ENCODE data around the gene ZNF578. TPM values are rescaled to one million over a fixed set of nuclear protein-coding genes. Genes with fewer than 3 reads are reported as not detected.

Gene ZNF578
- total and polyA plus RNA-seq, 10 of the 15 experiments (the other 5 are each of a cell fraction or from before 2014, with no cell fraction given), result 0.10 to 0.43 (median 0.16) TPM; not detected in 4

GRCh38 chr19:52527134-52527955, 74.0 kb downstream of the ZNF578 start, which contains the start of gene ZNF808 (continued):
- TF ChIP-seq, protein P1, sequence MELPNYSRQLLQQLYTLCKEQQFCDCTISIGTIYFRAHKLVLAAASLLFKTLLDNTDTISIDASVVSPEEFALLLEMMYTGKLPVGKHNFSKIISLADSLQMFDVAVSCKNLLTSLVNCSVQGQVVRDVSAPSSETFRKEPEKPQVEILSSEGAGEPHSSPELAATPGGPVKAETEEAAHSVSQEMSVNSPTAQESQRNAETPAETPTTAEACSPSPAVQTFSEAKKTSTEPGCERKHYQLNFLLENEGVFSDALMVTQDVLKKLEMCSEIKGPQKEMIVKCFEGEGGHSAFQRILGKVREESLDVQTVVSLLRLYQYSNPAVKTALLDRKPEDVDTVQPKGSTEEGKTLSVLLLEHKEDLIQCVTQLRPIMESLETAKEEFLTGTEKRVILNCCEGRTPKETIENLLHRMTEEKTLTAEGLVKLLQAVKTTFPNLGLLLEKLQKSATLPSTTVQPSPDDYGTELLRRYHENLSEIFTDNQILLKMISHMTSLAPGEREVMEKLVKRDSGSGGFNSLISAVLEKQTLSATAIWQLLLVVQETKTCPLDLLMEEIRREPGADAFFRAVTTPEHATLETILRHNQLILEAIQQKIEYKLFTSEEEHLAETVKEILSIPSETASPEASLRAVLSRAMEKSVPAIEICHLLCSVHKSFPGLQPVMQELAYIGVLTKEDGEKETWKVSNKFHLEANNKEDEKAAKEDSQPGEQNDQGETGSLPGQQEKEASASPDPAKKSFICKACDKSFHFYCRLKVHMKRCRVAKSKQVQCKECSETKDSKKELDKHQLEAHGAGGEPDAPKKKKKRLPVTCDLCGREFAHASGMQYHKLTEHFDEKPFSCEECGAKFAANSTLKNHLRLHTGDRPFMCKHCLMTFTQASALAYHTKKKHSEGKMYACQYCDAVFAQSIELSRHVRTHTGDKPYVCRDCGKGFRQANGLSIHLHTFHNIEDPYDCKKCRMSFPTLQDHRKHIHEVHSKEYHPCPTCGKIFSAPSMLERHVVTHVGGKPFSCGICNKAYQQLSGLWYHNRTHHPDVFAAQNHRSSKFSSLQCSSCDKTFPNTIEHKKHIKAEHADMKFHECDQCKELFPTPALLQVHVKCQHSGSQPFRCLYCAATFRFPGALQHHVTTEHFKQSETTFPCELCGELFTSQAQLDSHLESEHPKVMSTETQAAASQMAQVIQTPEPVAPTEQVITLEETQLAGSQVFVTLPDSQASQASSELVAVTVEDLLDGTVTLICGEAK (IDR thresholded peaks at IDR 0.05; ENCODE audit: borderline replicate concordance), result peak; percentile 69; the same call in 1 of the 2 replicates
- TF ChIP-seq PML (IDR thresholded peaks at IDR 0.05; ENCODE audit: low read length) (no peak), EZH2 (IDR thresholded peaks at IDR 0.05; ENCODE audit: borderline replicate concordance, control insufficient read depth, low read depth, low read length) (no peak), EED (IDR thresholded peaks at IDR 0.05; ENCODE audit: low read depth) (peak; percentile 70; the same call in 1 of the 2 replicates), GATAD2B (conservative IDR thresholded peaks at IDR 0.05; ENCODE audit: low read depth) (peak; percentile 57; the same call in 1 of the 2 replicates), TCF12 (IDR thresholded peaks at IDR 0.05; ENCODE audit: low read depth, low read length) (peak; percentile 49; the same call in 1 of the 2 replicates), RCOR1 (conservative IDR thresholded peaks at IDR 0.05; ENCODE audit: low read depth, low read length) (no peak), SUZ12 (IDR thresholded peaks at IDR 0.05; ENCODE audit: unreplicated experiment) (no peak), SP1 (IDR thresholded peaks at IDR 0.05; ENCODE audit: low read depth, low read length) (peak; percentile 50), CBX3 (IDR thresholded peaks at IDR 0.05; ENCODE audit: borderline replicate concordance, low read depth) (no peak), NFYA (IDR thresholded peaks at IDR 0.05; ENCODE audit: borderline replicate concordance, low read depth, low read length) (no peak), NKRF (conservative IDR thresholded peaks at IDR 0.05) (peak; percentile 79), SMC3 (IDR thresholded peaks at IDR 0.05; ENCODE audit: borderline replicate concordance, low read length) (peak; percentile 31; the same call in 1 of the 2 replicates), GABPA (IDR thresholded peaks at IDR 0.05; ENCODE audit: low read depth) (peak; percentile 72), ZNF687 (IDR thresholded peaks at IDR 0.05) (no peak), IKZF2 (IDR thresholded peaks at IDR 0.05) (peak; percentile 92 to 93), ATF7 (IDR thresholded peaks at IDR 0.05; ENCODE audit: low read depth) (peak; percentile 84), POLR2AphosphoS5 (IDR thresholded peaks at IDR 0.05; ENCODE audit: low read length) (peak; percentile 71; the same call in 1 of the 2 replicates)
